Stimulated activated CD4-positive, alpha-beta T cell treated with anti-CD3 and anti-CD28 coated beads, Interleukin-12 subunit alpha, Interleukin-12 subunit beta, amount 100 ng/mL, for 48 hours (primary cell): Measurements from ENCODE around the gene XPR1.
A peak's percentile ranks its signal among the peaks of the same experiment; 100 is the strongest.

Experiments used
- DNase-seq, 3 donors: peaks; one replicate each; pipeline ENCODE4 v3.0.0-alpha.2; 2020; ENCODE audit warnings: low read depth in 2 of 3, low spot score in 1 of 3

The XPR1 gene

GRCh38 chr1:180615493-180616290, 16.1 kb upstream of the XPR1 start:
- DNase-seq: no peak

- no peak for DNase-seq
Observed at GRCh38 chr1:180616439-180616838, 15.4 kb upstream of the XPR1 start.

DNA sequence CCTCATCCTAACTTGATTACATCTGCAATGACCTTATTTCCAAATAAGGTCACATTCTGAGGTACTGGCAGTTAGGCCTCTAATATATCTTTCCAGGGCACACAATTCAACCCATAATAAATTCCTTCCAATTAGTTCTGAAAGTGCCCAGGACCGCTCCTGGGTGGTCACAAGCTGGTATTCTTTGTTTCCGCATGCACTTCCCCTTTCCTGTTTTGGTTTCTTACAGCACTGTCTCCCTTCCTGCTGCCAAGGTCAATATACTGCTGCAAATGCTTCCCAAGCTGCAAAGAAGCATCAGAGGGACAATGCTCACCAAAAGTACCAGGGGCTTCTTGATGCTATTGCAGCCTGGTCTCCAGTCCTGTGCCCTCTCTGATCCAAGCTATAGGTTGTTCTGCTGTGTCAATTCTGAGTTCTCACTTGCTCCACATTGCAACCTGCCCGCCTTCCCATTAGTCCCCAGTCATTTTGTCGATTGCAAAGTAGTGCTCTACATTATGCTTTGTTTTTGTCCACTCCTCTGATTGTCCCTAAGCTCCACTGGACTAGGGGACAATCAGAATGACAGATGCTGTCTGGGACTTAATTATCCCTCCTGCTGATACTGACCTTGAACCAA, 13.9 kb upstream of the XPR1 start:
- no peak for DNase-seq

DNA sequence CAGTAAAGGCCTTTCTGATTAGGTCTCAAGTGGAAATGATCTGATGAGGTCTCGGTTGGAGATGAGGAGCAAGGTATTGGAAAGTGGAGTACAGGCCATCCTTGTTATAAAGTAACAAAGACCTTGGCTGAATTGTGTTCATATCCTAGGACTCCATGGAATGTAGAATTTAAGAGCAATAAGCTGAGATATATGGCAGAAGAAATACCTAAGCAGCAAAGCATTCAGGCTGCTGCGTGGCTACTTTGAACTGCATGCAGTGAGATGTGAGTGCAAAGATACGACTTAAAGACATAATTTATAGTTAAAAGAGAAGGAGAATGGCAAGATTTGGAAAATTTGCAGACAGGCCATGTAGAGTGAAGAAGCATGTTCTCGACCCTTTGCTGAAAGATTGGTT, 11.2 kb upstream of the XPR1 start:
- no peak for DNase-seq

- DNase-seq: no peak
Observed at GRCh38 chr1:180622658-180623508, 8.9 kb upstream of the XPR1 start.

DNA sequence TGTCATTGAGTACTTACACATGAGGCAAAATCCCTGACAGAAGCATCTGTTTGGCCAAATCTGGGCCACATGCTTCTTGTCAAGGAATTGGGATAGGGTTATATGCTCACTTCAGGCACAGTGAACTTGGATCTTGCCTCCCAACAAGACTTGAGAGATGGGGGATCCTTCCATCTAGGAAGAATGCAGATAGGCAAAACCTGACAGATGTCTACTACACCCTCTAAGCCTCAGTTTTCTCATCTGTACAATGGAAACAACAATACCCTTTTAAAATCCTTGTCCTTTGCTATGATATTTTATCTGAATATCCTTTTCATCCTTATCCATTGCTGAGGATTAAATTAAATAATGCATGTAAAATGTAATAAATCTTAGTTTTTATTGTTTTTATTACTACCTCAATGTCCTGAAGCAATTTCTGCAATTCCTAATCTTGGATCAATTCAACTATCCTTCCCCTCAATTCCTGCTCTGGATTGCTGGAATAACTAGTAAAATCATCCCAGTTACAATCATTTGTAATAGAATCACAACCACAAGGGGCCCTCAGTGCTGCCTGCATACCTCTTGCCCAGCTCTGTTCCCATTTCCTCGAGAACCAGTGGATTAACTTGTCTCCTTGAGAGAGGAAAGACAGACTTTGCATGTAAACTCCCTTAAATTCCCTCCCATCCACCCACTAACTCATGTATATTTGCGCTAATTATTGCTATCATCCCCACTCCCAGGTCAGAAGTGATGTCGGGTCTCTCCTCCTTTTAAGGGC, 8.1 kb upstream of the XPR1 start:
- no peak for DNase-seq

DNA sequence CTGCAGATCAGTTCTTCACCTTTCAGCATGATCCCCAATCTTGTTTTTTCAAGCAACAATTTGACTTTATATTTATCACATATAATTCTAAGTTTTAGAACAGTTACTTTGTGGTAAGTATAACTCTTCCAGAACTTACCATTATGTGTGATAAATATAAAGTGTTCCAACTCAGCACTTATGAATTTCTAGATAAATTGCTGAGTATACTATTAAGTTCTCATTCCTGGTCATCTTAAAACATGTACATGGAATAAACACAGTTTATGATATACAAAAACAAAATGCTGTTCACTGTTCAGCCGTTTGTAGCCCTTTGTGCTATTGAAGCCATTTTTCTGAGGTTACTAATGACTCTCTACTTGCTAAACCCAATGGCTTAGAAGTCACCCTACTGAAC, 5.1 kb upstream of the XPR1 start:
- no peak for DNase-seq

GRCh38 chr1:180627411-180627810, 4.4 kb upstream of the XPR1 start:
- no peak for DNase-seq

GRCh38 chr1:180628646-180629045, 3.2 kb upstream of the XPR1 start:
- DNase-seq: no peak

GRCh38 chr1:180630408-180631193, 1.2 kb upstream of the XPR1 start:
- DNase-seq: no peak

GRCh38 chr1:180631194-180631765, 542 bp upstream of the XPR1 start:
- no peak for DNase-seq

DNA sequence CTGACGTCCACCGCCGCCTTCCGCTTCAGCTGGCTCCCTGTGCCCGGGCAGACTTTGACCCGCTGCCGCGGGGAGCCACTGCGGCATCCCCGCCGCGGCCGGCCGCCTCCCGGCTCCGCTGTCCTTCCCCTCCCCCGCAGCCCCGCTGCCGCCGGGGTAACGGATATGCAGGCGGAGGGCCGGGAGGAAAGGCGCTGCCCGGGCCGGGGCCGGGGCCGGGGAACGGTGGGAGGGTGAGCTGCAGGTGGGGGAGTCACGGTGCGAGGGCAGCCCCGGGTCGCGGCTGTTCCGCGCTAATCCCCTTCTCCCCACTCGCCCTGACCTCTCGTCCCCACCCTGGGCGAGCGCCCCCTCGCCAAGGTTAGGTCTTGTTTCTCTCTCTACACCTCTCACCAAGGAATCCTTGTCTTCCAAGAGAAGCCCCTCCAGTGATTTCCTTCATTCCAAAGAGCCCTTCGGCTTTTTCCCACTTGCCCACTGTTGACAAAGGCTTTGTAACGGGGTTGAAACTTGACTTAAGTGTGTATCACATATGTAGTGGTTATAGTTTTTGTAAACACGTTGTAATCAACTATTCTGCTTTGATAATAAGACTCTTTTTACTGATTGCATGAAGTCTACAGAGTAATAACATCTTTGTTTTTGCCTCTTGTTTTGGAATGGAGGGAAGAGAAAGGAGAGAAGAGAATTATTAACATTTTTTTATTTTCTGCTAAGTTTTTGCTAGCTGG, 669 bp downstream of the XPR1 start:
- DNase-seq: peak in 2 of 3 donors; percentile 44 to 55

GRCh38 chr1:180633057-180634056, 1.5 kb downstream of the XPR1 start:
- no peak for DNase-seq

GRCh38 chr1:180636138-180636537, 4.3 kb downstream of the XPR1 start:
- no peak for DNase-seq

GRCh38 chr1:180639871-180640270, 8.0 kb downstream of the XPR1 start:
- no peak for DNase-seq

GRCh38 chr1:180640531-180640949, 8.7 kb downstream of the XPR1 start:
- DNase-seq: no peak

- DNase-seq: no peak
Observed at GRCh38 chr1:180641662-180642061, 9.8 kb downstream of the XPR1 start.

- no peak for DNase-seq
Observed at GRCh38 chr1:180642781-180643180, 11.0 kb downstream of the XPR1 start.
